OCI-LY3 (cell line): ENCODE data around the gene NUP85.

Experiments
- H2AFZ ChIP-seq: fragments of 200-600, 300-600 bp; shearing (Covaris generic); 2 replicates; pipeline ENCODE4 v1.6.0; 2014; ENCODE audit warnings: antibody characterized with exemption, low read depth, low read length
- H3K27ac ChIP-seq: fragments of 200-600, 300-600 bp; sonication (generic); 2 replicates; pipeline ENCODE4 v1.5.1; 2014; ENCODE audit warnings: mild to moderate bottlenecking, low read length, moderate library complexity, mixed read lengths
- H3K27me3 ChIP-seq: fragments of 200-600, 300-600 bp; sonication (generic); 2 replicates; pipeline ENCODE4 v1.6.1; 2014; ENCODE audit warnings: low read depth, low read length, mixed read lengths
- H3K36me3 ChIP-seq: fragments of 200-600, 300-600 bp; sonication (generic); replicated peaks from 2 replicates; pipeline ENCODE3; 2014; ENCODE audit warnings: low read depth, low read length, mixed read lengths
- H3K4me1 ChIP-seq: fragments of 300-600, 200-600 bp; sonication (generic); 2 replicates; pipeline ENCODE4 v1.6.1; 2014; ENCODE audit warnings: low read length, mixed read lengths
- H3K4me2 ChIP-seq: fragments of 200-600, 300-600 bp; sonication (generic); 2 replicates; pipeline ENCODE4 v1.6.1; 2014; ENCODE audit warnings: low read length, mixed read lengths
- H3K4me3 ChIP-seq: fragments of 300-600, 200-600 bp; sonication (generic); 2 replicates; pipeline ENCODE4 v1.5.1; 2014; ENCODE audit warnings: antibody characterized with exemption, mild to moderate bottlenecking, low read length, moderate library complexity
- H3K79me2 ChIP-seq: fragments of 300-600, 200-600 bp; shearing (Covaris generic); 2 replicates; pipeline ENCODE4 v1.6.1; 2014; ENCODE audit warnings: mild to moderate bottlenecking, low read length, mixed read lengths
- H3K9ac ChIP-seq: fragments of 300-600, 200-600 bp; shearing (Covaris generic); 2 replicates; pipeline ENCODE4 v1.6.0; 2014; ENCODE audit warnings: mild to moderate bottlenecking, low read length, moderate library complexity
- H3K9me3 ChIP-seq: fragments of 200-600, 300-600 bp; shearing (Covaris generic); 2 replicates; pipeline ENCODE4 v1.6.1; 2014; ENCODE audit warnings: low read length, mixed read lengths; ENCODE audit not compliant: insufficient read depth
- H4K20me1 ChIP-seq: fragments of 200-600, 300-600 bp; sonication (generic); 2 replicates; pipeline ENCODE4 v1.6.1; 2016; ENCODE audit warnings: low read length, mixed read lengths; ENCODE audit not compliant: insufficient read depth
- CTCF ChIP-seq: fragments of 200-600, 300-600 bp; sonication (generic); IDR thresholded peaks from 2 replicates; pipeline ENCODE4 v1.5.1; 2014; ENCODE audit warnings: antibody characterized with exemption, low read length, low read depth
- EZH2phosphoT487 ChIP-seq: fragments of 200-600 bp; shearing (Covaris generic); IDR thresholded peaks from 2 replicates; pipeline ENCODE4 v1.6.1; 2018; ENCODE audit warnings: antibody characterized with exemption, mixed run types, low read depth

Gene NUP85

GRCh38 chr17:75269844-75270217 lies 64.4 kb downstream of the NUP85 start:
- TF ChIP-seq EZH2phosphoT487 (no peak), CTCF (no peak)
- Histone ChIP-seq H4K20me1 (no peaks in the 10 kb centered on the region), H3K4me3 (peak overlapping the region; percentile 86), H2AFZ (0 out of 2 replicates have a peak overlapping the region, but pooled peaks have one; percentile 35), H3K4me1 (peaks cover 25% of the 10 kb centered on the region), H3K36me3 (peaks cover 40% of the 10 kb centered on the region), H3K9me3 (no peaks in the 10 kb centered on the region), H3K9ac (peak overlapping the region; percentile 81), H3K27ac (0 out of 2 replicates have a peak overlapping the region, but pooled peaks have one; percentile 54), H3K27me3 (no peaks in the 10 kb centered on the region), H3K4me2 (peak overlapping the region; percentile 95), H3K79me2 (peaks cover 21% of the 10 kb centered on the region)

- H3K4me3 ChIP-seq, result peak overlapping the region; percentile 86
- H3K9ac ChIP-seq, result peak overlapping the region; percentile 81
- H3K9me3 ChIP-seq, result no peaks in the 10 kb centered on the region
- peaks cover 43% of the 10 kb centered on the region for H3K36me3 ChIP-seq
- H2AFZ ChIP-seq, result peak overlapping the region; percentile 35; the same call in 1 of the 2 replicates
- H3K4me2 ChIP-seq, result peak overlapping the region; percentile 95
- no peak for TF ChIP-seq EZH2phosphoT487
- peak; percentile 34; the same call in 1 of the 2 replicates for TF ChIP-seq CTCF
- H3K27me3 ChIP-seq, result no peaks in the 10 kb centered on the region
- peaks cover 25% of the 10 kb centered on the region for H3K4me1 ChIP-seq
- peak overlapping the region; percentile 54 for H3K27ac ChIP-seq
- no peaks in the 10 kb centered on the region for H4K20me1 ChIP-seq
- H3K79me2 ChIP-seq, result peaks cover 21% of the 10 kb centered on the region
These were observed 64.9 kb downstream of the NUP85 start for GRCh38 chr17:75270218-75270965.

- no peaks in the 10 kb centered on the region for H3K9me3 ChIP-seq
- H4K20me1 ChIP-seq, result no peaks in the 10 kb centered on the region
- no peaks in the 10 kb centered on the region for H3K27me3 ChIP-seq
- peak within 1 kb of the TSS; percentile 35; the same call in 1 of the 2 replicates for H2AFZ ChIP-seq
- H3K36me3 ChIP-seq, result peaks cover 39% of the 10 kb centered on the region
- peak within 1 kb of the TSS; percentile 66 for H3K27ac ChIP-seq
- peak within 1 kb of the TSS; percentile 81 for H3K9ac ChIP-seq
- peak within 1 kb of the TSS; percentile 96 for H3K4me2 ChIP-seq
- peak within 1 kb of the TSS; percentile 86 for H3K4me3 ChIP-seq
- TF ChIP-seq EZH2phosphoT487, result no peak
- TF ChIP-seq CTCF, result no peak
- peaks cover 21% of the 10 kb centered on the region for H3K79me2 ChIP-seq
- H3K4me1 ChIP-seq, result peaks cover 25% of the 10 kb centered on the region
These were observed 65.4 kb downstream of the NUP85 start, which contains the start of gene MIF4GD for GRCh38 chr17:75270966-75271232. TSS of gene MIF4GD (minus strand) at chr17:75271231. CDS start at chr17:75270195, 1,036 bp downstream.

GRCh38 chr17:75271233-75271954 lies 65.9 kb downstream of the NUP85 start:
- H4K20me1 ChIP-seq, result no peaks in the 10 kb centered on the region
- peak overlapping the region; percentile 80 for H3K4me3 ChIP-seq
- H3K4me1 ChIP-seq, result peaks cover 25% of the 10 kb centered on the region
- peaks cover 21% of the 10 kb centered on the region for H3K79me2 ChIP-seq
- H2AFZ ChIP-seq, result peak overlapping the region; percentile 22; the same call in 1 of the 2 replicates
- no peaks in the 10 kb centered on the region for H3K27me3 ChIP-seq
- H3K9me3 ChIP-seq, result no peaks in the 10 kb centered on the region
- peak overlapping the region; percentile 96 for H3K4me2 ChIP-seq
- peak overlapping the region; percentile 66 for H3K27ac ChIP-seq
- peak; percentile 42 for TF ChIP-seq CTCF
- no peak for TF ChIP-seq EZH2phosphoT487
- H3K9ac ChIP-seq, result peak overlapping the region; percentile 79
- peaks cover 34% of the 10 kb centered on the region for H3K36me3 ChIP-seq
